Tibial nerve (tissue), 4 donors: ENCODE results near the gene TK2. TPM values are rescaled to one million over a fixed set of nuclear protein-coding genes. Genes with fewer than 3 reads are reported as not detected.

Experiments
- DNase-seq, 2 donors: peaks; one replicate each; pipeline ENCODE4 v3.0.0-alpha.2; 2019; ENCODE audit warnings: low spot score in 2 of 2
- H3K27ac ChIP-seq, 4 donors: fragments of 200-600 bp; sonication (generic) in 3 of 4; one replicate each; pipeline ENCODE4 v1.5.1; 2017 to 2019; ENCODE audit warnings: mild to moderate bottlenecking in 1 of 4
- H3K27me3 ChIP-seq, 2 donors: fragments of 200-600 bp; sonication (generic) in 1 of 2; one replicate each; pipeline versions ENCODE4 v1.5.1 to v1.6.0; 2017 to 2019
- H3K36me3 ChIP-seq, 3 donors: fragments of 200-600 bp; sonication (generic); one replicate each; pipeline ENCODE4 v1.5.1; 2018 to 2019
- H3K4me1 ChIP-seq, 4 donors: fragments of 200-600 bp; sonication (generic) in 3 of 4; one replicate each; pipeline ENCODE4 v1.5.1; 2017 to 2019
- H3K4me3 ChIP-seq, 4 donors: fragments of 200-600 bp; sonication (generic) in 3 of 4; one replicate each; pipeline ENCODE4 v1.5.1; 2017 to 2019; ENCODE audit warnings: mild to moderate bottlenecking in 1 of 4, moderate library complexity in 1 of 4
- H3K9me3 ChIP-seq, 4 donors: fragments of 200-600 bp; sonication (generic) in 3 of 4; one replicate each; pipeline ENCODE4 v1.5.1; 2017 to 2019
- CTCF ChIP-seq, 5 experiments: fragments of 200-600 bp in 3 of 5; fragments of 450-650 bp in 2 of 5; sonication (generic) in 3 of 5; IDR thresholded peaks; one replicate each; pipeline ENCODE4 v1.5.1; 2016 to 2019; ENCODE audit warnings: antibody characterized with exemption in 5 of 5, mild to moderate bottlenecking in 3 of 5, moderate library complexity in 2 of 5
- EP300 ChIP-seq, 2 donors: sonication (generic); formaldehyde crosslinking; IDR thresholded peaks; one replicate each; pipeline ENCODE4 v1.6.1; 2017; ENCODE audit warnings: antibody characterized with exemption in 2 of 2, mild to moderate bottlenecking in 1 of 2
- POLR2A ChIP-seq, 2 donors: fragments of 450-650 bp; IDR thresholded peaks; one replicate each; pipeline ENCODE4 v1.6.1; 2017; ENCODE audit warnings: antibody characterized with exemption in 2 of 2, mild to moderate bottlenecking in 2 of 2, moderate library complexity in 2 of 2
- WGBS, 2 donors: methylation state at CpG; one replicate each; pipeline ENCODE4 v1.1.5; 2018; 5-methylcytosine and 5-hydroxymethylcytosine counted together
- total RNA-seq, 4 donors: library from RNA; depleted of rRNA; stranded (reverse); fragments of >200 nt; gene quantifications; one replicate each; pipeline ENCODE4 v1.1.0, GENCODE V29; 2016

Gene TK2
- total RNA-seq, 4 donors from 2014 or later, result 42.3 to 81.8 (median 64.7) TPM

GRCh38 chr16:66495440-66495839, 54.5 kb downstream of the TK2 start:
- WGBS, 2 donors, result 89 to 97% methylated on average over 2 of the region's 2 CpGs
- DNase-seq, result no peak

GRCh38 chr16:66494916-66495315, 55.0 kb downstream of the TK2 start:
- Histone ChIP-seq H3K27ac (no peak overlapping the region), H3K4me1 (no peaks in the 10 kb centered on the region), H3K9me3 (no peaks in the 10 kb centered on the region), H3K27me3 (no peaks in the 10 kb centered on the region), H3K4me3 (no peak overlapping the region), H3K36me3 (peaks cover 0 to 17% (median 0%) of the 10 kb centered on the region in 3 donors)
- TF ChIP-seq CTCF (IDR thresholded peaks at IDR 0.05) (no peak), POLR2A (IDR thresholded peaks at IDR 0.05) (no peak), EP300 (IDR thresholded peaks at IDR 0.05) (no peak)
- WGBS, 2 donors, result 95 to 97% methylated on average over 2 of the region's 2 CpGs
- DNase-seq, result no peak

More at GRCh38 chr16:66495440-66495839, 54.5 kb downstream of the TK2 start:
- Histone ChIP-seq H3K4me3 (no peak overlapping the region), H3K9me3 (no peaks in the 10 kb centered on the region), H3K36me3 (peaks cover 0 to 17% (median 0%) of the 10 kb centered on the region in 3 donors), H3K27ac (no peak overlapping the region), H3K4me1 (no peaks in the 10 kb centered on the region), H3K27me3 (no peaks in the 10 kb centered on the region)
- TF ChIP-seq POLR2A (IDR thresholded peaks at IDR 0.05) (no peak), EP300 (IDR thresholded peaks at IDR 0.05) (no peak), CTCF (IDR thresholded peaks at IDR 0.05) (no peak)

- no peaks in the 10 kb centered on the region for H3K27me3 ChIP-seq
- H3K36me3 ChIP-seq, result peaks cover 0 to 18% (median 0%) of the 10 kb centered on the region in 3 donors
- no peaks in the 10 kb centered on the region for H3K9me3 ChIP-seq
- no peak for TF ChIP-seq CTCF (IDR thresholded peaks at IDR 0.05)
- no peak for TF ChIP-seq POLR2A (IDR thresholded peaks at IDR 0.05)
- TF ChIP-seq EP300 (IDR thresholded peaks at IDR 0.05), result no peak
- DNase-seq, result no peak
- H3K4me1 ChIP-seq, result no peaks in the 10 kb centered on the region
- WGBS, 2 donors, result 85 to 90% methylated on average over 12 to 14 of the region's 14 CpGs
- H3K4me3 ChIP-seq, result no peak overlapping the region
- no peak overlapping the region for H3K27ac ChIP-seq
Measured at GRCh38 chr16:66493490-66494401, 56.2 kb downstream of the TK2 start.

GRCh38 chr16:66491716-66492064, 58.2 kb downstream of the TK2 start:
- Histone ChIP-seq H3K36me3 (peaks cover 0 to 21% (median 0%) of the 10 kb centered on the region in 3 donors), H3K27ac (no peak overlapping the region), H3K9me3 (no peaks in the 10 kb centered on the region), H3K4me3 (no peak overlapping the region), H3K27me3 (no peaks in the 10 kb centered on the region), H3K4me1 (peaks cover 0 to 13% (median 9%) of the 10 kb centered on the region in 4 donors)
- WGBS, 2 donors, result 85 to 86% methylated on average over 7 of the region's 7 CpGs
- no peak for TF ChIP-seq EP300 (IDR thresholded peaks at IDR 0.05)
- no peak for TF ChIP-seq POLR2A (IDR thresholded peaks at IDR 0.05)
- TF ChIP-seq CTCF (IDR thresholded peaks at IDR 0.05), result no peak
- no peak for DNase-seq
